ENCODE measurements around the gene CAMK2D. TPM values are rescaled to one million over a fixed set of nuclear protein-coding genes. Genes with fewer than 3 reads are reported as not detected.

The CAMK2D gene
- total RNA-seq, 6 experiments from 2014 or later, result 83.7 to 102 (median 94.1) TPM

- H3K4me3 Mint-ChIP-seq, result no peak overlapping the region
- H3K36me3 Mint-ChIP-seq (ENCODE audit: low read depth), result peaks cover 36% of the 10 kb centered on the region
- H3K27ac Mint-ChIP-seq, result no peak overlapping the region
- peaks cover 4% of the 10 kb centered on the region for H3K27me3 Mint-ChIP-seq (ENCODE audit: insufficient read depth)
- no peaks in the 10 kb centered on the region for H3K9me3 Mint-ChIP-seq
- DNase-seq, result no peak
- peaks cover 27% of the 10 kb centered on the region for H3K4me1 Mint-ChIP-seq (ENCODE audit: low read depth)
- TF ChIP-seq CTCF (IDR thresholded peaks at IDR 0.05), result no peak
Observed at GRCh38 chr4:113621633-113622032, 139.9 kb downstream of the CAMK2D start.

DNA sequence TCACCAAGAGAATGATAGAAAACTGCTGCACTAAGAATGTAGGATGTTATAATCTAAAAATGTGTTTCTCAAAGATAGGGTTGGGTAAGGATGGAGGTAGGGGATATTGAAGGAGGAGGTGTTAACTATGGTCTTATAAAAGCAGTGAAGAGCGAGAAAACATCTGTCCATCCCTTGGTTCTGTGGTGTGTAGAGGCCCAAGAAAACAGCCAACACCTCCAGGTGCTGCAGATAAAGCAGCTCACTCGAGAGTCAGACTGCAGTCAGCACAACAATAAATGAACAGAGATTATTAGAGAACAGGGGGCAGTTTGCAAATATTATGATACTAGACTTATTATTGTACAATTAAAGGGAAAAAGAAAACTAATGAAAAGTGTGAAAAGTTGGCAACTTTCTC lies 141.5 kb downstream of the CAMK2D start:
- TF ChIP-seq CTCF (IDR thresholded peaks at IDR 0.05), result no peak
- H3K27ac Mint-ChIP-seq, result no peak overlapping the region
- H3K4me3 Mint-ChIP-seq, result no peak overlapping the region

GRCh38 chr4:113619526-113619925 lies 142.0 kb downstream of the CAMK2D start:
- Mint-ChIP-seq H3K4me3 (no peak overlapping the region), H3K36me3 (ENCODE audit: low read depth) (peaks cover 18% of the 10 kb centered on the region), H3K4me1 (ENCODE audit: low read depth) (peaks cover 19% of the 10 kb centered on the region), H3K27me3 (ENCODE audit: insufficient read depth) (peaks cover 2% of the 10 kb centered on the region), H3K27ac (no peak overlapping the region), H3K9me3 (no peaks in the 10 kb centered on the region)
- no peak for DNase-seq
- no peak for TF ChIP-seq CTCF (IDR thresholded peaks at IDR 0.05)

More for the DNA sequence above, 141.5 kb downstream of the CAMK2D start:
- H3K9me3 Mint-ChIP-seq, result no peaks in the 10 kb centered on the region
- H3K36me3 Mint-ChIP-seq (ENCODE audit: low read depth), result peaks cover 23% of the 10 kb centered on the region
- peaks cover 19% of the 10 kb centered on the region for H3K4me1 Mint-ChIP-seq (ENCODE audit: low read depth)
- DNase-seq, result no peak
- H3K27me3 Mint-ChIP-seq (ENCODE audit: insufficient read depth), result peaks cover 2% of the 10 kb centered on the region

DNA sequence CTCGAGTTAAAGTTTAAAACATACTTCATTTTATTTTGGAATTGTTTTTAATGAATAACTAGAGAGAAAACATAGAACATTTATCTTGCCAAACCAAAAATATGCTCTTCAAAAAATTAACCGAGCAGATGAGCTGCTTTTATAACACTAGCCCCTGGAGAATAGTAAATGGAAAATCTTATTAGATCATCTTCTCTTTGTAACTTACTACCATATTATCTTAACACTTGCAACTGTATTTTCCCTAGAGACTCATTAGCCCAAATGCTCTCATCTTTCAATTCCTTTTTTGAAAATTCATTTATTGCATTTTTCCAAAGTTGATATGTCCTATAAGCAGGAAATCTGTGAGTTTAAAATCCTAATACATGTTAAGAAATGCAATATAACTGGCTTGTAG lies 143.3 kb downstream of the CAMK2D start:
- no peak for DNase-seq
- peaks cover 25% of the 10 kb centered on the region for H3K4me1 Mint-ChIP-seq (ENCODE audit: low read depth)

GRCh38 chr4:113617195-113617594 lies 144.3 kb downstream of the CAMK2D start:
- Mint-ChIP-seq H3K27ac (no peak overlapping the region), H3K9me3 (no peaks in the 10 kb centered on the region), H3K4me1 (ENCODE audit: low read depth) (peaks cover 28% of the 10 kb centered on the region), H3K27me3 (ENCODE audit: insufficient read depth) (peaks cover 2% of the 10 kb centered on the region; the same call in 1 of the 2 replicates), H3K4me3 (no peak overlapping the region), H3K36me3 (ENCODE audit: low read depth) (peaks cover 16% of the 10 kb centered on the region)
- no peak for DNase-seq
- no peak for TF ChIP-seq CTCF (IDR thresholded peaks at IDR 0.05)

More for the DNA sequence above, 143.3 kb downstream of the CAMK2D start:
- Mint-ChIP-seq H3K9me3 (no peaks in the 10 kb centered on the region), H3K27me3 (ENCODE audit: insufficient read depth) (peaks cover 2% of the 10 kb centered on the region), H3K4me3 (no peak overlapping the region), H3K36me3 (ENCODE audit: low read depth) (peaks cover 16% of the 10 kb centered on the region), H3K27ac (no peak overlapping the region)
- no peak for TF ChIP-seq CTCF (IDR thresholded peaks at IDR 0.05)

DNA sequence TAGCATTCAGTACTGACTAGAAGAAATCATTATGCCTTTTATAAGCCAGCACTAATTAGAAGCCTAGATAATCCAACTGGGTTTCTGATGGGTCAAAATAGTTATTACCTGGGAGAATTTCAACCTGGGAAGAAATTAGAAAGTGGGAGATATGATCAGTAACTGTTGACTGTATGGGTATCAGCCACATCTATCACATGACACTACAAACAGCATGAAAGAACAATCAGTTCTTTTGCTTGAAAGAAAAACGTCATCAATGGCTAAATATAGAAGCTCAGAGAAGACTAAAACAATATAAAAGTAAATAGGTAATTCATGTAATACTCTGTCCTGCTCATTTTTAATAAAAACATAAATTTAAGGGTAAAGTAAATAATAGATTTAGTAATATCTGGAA lies 145.1 kb downstream of the CAMK2D start:
- Mint-ChIP-seq H3K4me1 (ENCODE audit: low read depth) (peaks cover 28% of the 10 kb centered on the region), H3K36me3 (ENCODE audit: low read depth) (peaks cover 16% of the 10 kb centered on the region), H3K27ac (no peak overlapping the region), H3K27me3 (ENCODE audit: insufficient read depth) (peaks cover 2% of the 10 kb centered on the region; the same call in 1 of the 2 replicates), H3K9me3 (no peaks in the 10 kb centered on the region), H3K4me3 (no peak overlapping the region)
- DNase-seq, result no peak
- no peak for TF ChIP-seq CTCF (IDR thresholded peaks at IDR 0.05)
